Liver (tissue), 9 donors: ENCODE data around the gene GAS2. TPM values are rescaled to one million over a fixed set of nuclear protein-coding genes. Genes with fewer than 3 reads are reported as not detected.

Experiments used
- DNase-seq: peaks from one replicate; pipeline ENCODE4 v3.0.0-alpha.2; 2017; ENCODE audit warnings: low spot score
- H3K27ac ChIP-seq, 2 donors: one replicate each; pipeline ENCODE4 v1.7.0; 2013; ENCODE audit warnings: inconsistent platforms in 2 of 2, low read length in 2 of 2, control low read depth in 1 of 2, low read depth in 1 of 2, mild to moderate bottlenecking in 1 of 2
- H3K27me3 ChIP-seq, 4 donors: one replicate each; pipeline versions ENCODE4 v1.6.1 to v1.7.0; 2013; ENCODE audit warnings: low read length in 3 of 4, inconsistent platforms in 1 of 4, mild to moderate bottlenecking in 1 of 4, moderate library complexity in 1 of 4; ENCODE audit not compliant: control insufficient read depth in 4 of 4, insufficient read depth in 4 of 4
- H3K36me3 ChIP-seq, 4 donors: one replicate each; pipeline versions ENCODE4 v1.6.1 to v1.7.0; 2013; ENCODE audit warnings: low read length in 3 of 4, mild to moderate bottlenecking in 3 of 4, low read depth in 1 of 4, moderate library complexity in 1 of 4; ENCODE audit not compliant: control insufficient read depth in 4 of 4, insufficient read depth in 3 of 4
- H3K4me1 ChIP-seq, 4 donors: one replicate each; pipeline versions ENCODE4 v1.6.1 to v1.7.0; 2013; ENCODE audit warnings: low read length in 3 of 4, mild to moderate bottlenecking in 3 of 4, moderate library complexity in 1 of 4; ENCODE audit not compliant: control insufficient read depth in 4 of 4, insufficient read depth in 4 of 4
- H3K4me3 ChIP-seq, 3 donors: one replicate each; pipeline versions ENCODE4 v1.6.1 to v1.7.0; 2013; ENCODE audit warnings: low read length in 3 of 3, control low read depth in 1 of 3, low read depth in 1 of 3, mild to moderate bottlenecking in 1 of 3
- H3K9ac ChIP-seq, 2 donors: one replicate each; pipeline ENCODE4 v1.7.0; 2013; ENCODE audit warnings: low read length in 2 of 2, mild to moderate bottlenecking in 2 of 2, moderate library complexity in 2 of 2, control low read depth in 1 of 2, low read depth in 1 of 2
- H3K9me3 ChIP-seq, 4 donors: one replicate each; pipeline versions ENCODE4 v1.6.1 to v1.7.0; 2013; ENCODE audit warnings: low read length in 3 of 4; ENCODE audit not compliant: control insufficient read depth in 4 of 4
- ATF3 ChIP-seq: IDR thresholded peaks from 2 replicates; pipeline ENCODE4 v1.6.1; 2016; ENCODE audit warnings: antibody characterized with exemption
- CTCF ChIP-seq: fragments of 150-350 bp; IDR thresholded peaks from 2 replicates; pipeline ENCODE4 v1.5.1; 2017; ENCODE audit warnings: improper control_type of control experiment, low read depth, low read length; ENCODE audit not compliant: missing input control
- EGR1 ChIP-seq, 2 donors: IDR thresholded peaks; 2 replicates each; pipeline ENCODE4 v1.6.1; 2016 to 2018; ENCODE audit warnings: antibody characterized with exemption in 2 of 2, low read depth in 2 of 2
- FOXA1 ChIP-seq: IDR thresholded peaks from 2 replicates; pipeline ENCODE4 v1.6.1; 2016; ENCODE audit warnings: antibody characterized with exemption
- FOXA2 ChIP-seq: IDR thresholded peaks from 2 replicates; pipeline ENCODE4 v1.6.1; 2016; ENCODE audit warnings: antibody characterized with exemption
- GABPA ChIP-seq, 2 donors: IDR thresholded peaks in 1 of 2; conservative IDR thresholded peaks in 1 of 2; 2 replicates each; pipeline ENCODE4 v1.6.1; 2016; ENCODE audit warnings: antibody characterized with exemption in 2 of 2, mild to moderate bottlenecking in 1 of 2, moderate library complexity in 1 of 2
- HNF4A ChIP-seq, 2 donors: conservative IDR thresholded peaks; 2 replicates each; pipeline ENCODE4 v1.6.1; 2016; ENCODE audit warnings: antibody characterized with exemption in 2 of 2, mild to moderate bottlenecking in 2 of 2
- HNF4G ChIP-seq: IDR thresholded peaks from 2 replicates; pipeline ENCODE4 v1.6.1; 2016; ENCODE audit warnings: antibody characterized with exemption
- JUND ChIP-seq, 2 donors: IDR thresholded peaks; 2 replicates each; pipeline ENCODE4 v1.6.1; 2016; ENCODE audit warnings: antibody characterized with exemption in 2 of 2
- MAX ChIP-seq: IDR thresholded peaks from 2 replicates; pipeline ENCODE4 v1.6.1; 2016; ENCODE audit warnings: antibody characterized with exemption
- NR2F2 ChIP-seq: IDR thresholded peaks from 2 replicates; pipeline ENCODE4 v1.6.1; 2016; ENCODE audit warnings: antibody characterized with exemption
- RAD21 ChIP-seq, 2 donors: IDR thresholded peaks; 2 replicates each; pipeline ENCODE4 v1.6.1; 2016; ENCODE audit warnings: antibody characterized with exemption in 2 of 2, mild to moderate bottlenecking in 2 of 2
- REST ChIP-seq: IDR thresholded peaks from 2 replicates; pipeline ENCODE4 v1.6.1; 2016; ENCODE audit warnings: antibody characterized with exemption, mild to moderate bottlenecking
- RXRA ChIP-seq, 2 donors: IDR thresholded peaks; 2 replicates each; pipeline ENCODE4 v1.6.1; 2017 to 2018; ENCODE audit warnings: antibody characterized with exemption in 2 of 2, mild to moderate bottlenecking in 1 of 2
- SP1 ChIP-seq: IDR thresholded peaks from 2 replicates; pipeline ENCODE4 v1.6.1; 2018; ENCODE audit warnings: antibody characterized with exemption, mild to moderate bottlenecking
- TAF1 ChIP-seq: conservative IDR thresholded peaks from 2 replicates; pipeline ENCODE4 v1.6.1; 2016; ENCODE audit warnings: antibody characterized with exemption, mild to moderate bottlenecking
- YY1 ChIP-seq: IDR thresholded peaks from 2 replicates; pipeline ENCODE4 v1.6.1; 2016; ENCODE audit warnings: antibody characterized with exemption, mild to moderate bottlenecking
- ZBTB33 ChIP-seq: IDR thresholded peaks from 2 replicates; pipeline ENCODE4 v1.6.1; 2016; ENCODE audit warnings: antibody characterized with exemption
- WGBS: extraction: QIAGEN DNeasy Blood & Tissue Kit; methylation state at CpG from one replicate; pipeline ENCODE4 v1.1.7; 2013; 5-methylcytosine and 5-hydroxymethylcytosine counted together
- polyA plus RNA-seq, 2 donors: library from polyadenylated mRNA; stranded (reverse) in 1 of 2; unstranded in 1 of 2; fragments of 200-250 nt in 1 of 2; fragments of >200 nt in 1 of 2; fragmentation: Nextera tagmentation in 1 of 2; extraction: Ambion mirVana in 1 of 2; gene quantifications; one replicate each; pipeline versions ENCODE4 v1.2.1 to v1.2.3, GENCODE V29; 2013 to 2015
- total RNA-seq, 2 donors: library from RNA; depleted of rRNA; stranded (reverse); fragments of >200 nt; gene quantifications; one replicate each; pipeline ENCODE4 v1.2.3, GENCODE V29; 2014
- donor health status: healthy.
- donor health status: healthy.
- donor health status: healthy.
- donor health status: healthy.
- donor health status: healthy.

GAS2 gene
- total and polyA plus RNA-seq, 4 donors, result 13.4 to 75.6 (median 42.3) TPM

- 87% methylated on average over 1 of the region's 1 CpG for WGBS
- no peak overlapping the region for H3K4me3 ChIP-seq
- H3K4me1 ChIP-seq, result no peaks in the 10 kb centered on the region
- no peaks in the 10 kb centered on the region for H3K27me3 ChIP-seq
- H3K27ac ChIP-seq, result no peak overlapping the region
- H3K36me3 ChIP-seq, result peaks cover 0 to 12% (median 1%) of the 10 kb centered on the region in 4 donors
- DNase-seq, result no peak
- TF ChIP-seq RXRA (IDR thresholded peaks at IDR 0.05), result no peak
- TF ChIP-seq YY1, result no peak
- no peak for TF ChIP-seq FOXA1
- no peaks in the 10 kb centered on the region for H3K9me3 ChIP-seq
- H3K9ac ChIP-seq, result no peak overlapping the region
Observed at GRCh38 chr11:22763166-22763565, 96.8 kb downstream of the GAS2 start.

- Histone ChIP-seq H3K27ac (no peak overlapping the region), H3K4me1 (no peaks in the 10 kb centered on the region), H3K9me3 (no peaks in the 10 kb centered on the region), H3K36me3 (peaks cover 0 to 15% (median 1%) of the 10 kb centered on the region in 4 donors), H3K9ac (no peak overlapping the region), H3K4me3 (no peak overlapping the region), H3K27me3 (no peaks in the 10 kb centered on the region)
- DNase-seq, result no peak
- TF ChIP-seq EGR1 (IDR thresholded peaks at IDR 0.05; ENCODE audit: low read depth in 2 of 2) (no peak), ZBTB33 (no peak), RXRA (IDR thresholded peaks at IDR 0.05) (no peak), FOXA2 (no peak), TAF1 (no peak), JUND (IDR thresholded peaks at IDR 0.05) (no peak), HNF4A (conservative IDR thresholded peaks at IDR 0.05) (no peak), GABPA (IDR thresholded peaks at IDR 0.05 in 1 of 2, conservative IDR thresholded peaks at IDR 0.05 in 1 of 2) (no peak), NR2F2 (no peak), ATF3 (no peak), HNF4G (no peak), RAD21 (IDR thresholded peaks at IDR 0.05) (no peak), REST (no peak), CTCF (no peak), MAX (no peak), YY1 (no peak), SP1 (no peak), FOXA1 (no peak)
- WGBS, result 95% methylated on average over 2 of the region's 2 CpGs
Observed at GRCh38 chr11:22764735-22765134, 98.3 kb downstream of the GAS2 start.
